OCI-LY3 (cell line): ENCODE data around the gene ZNF74.

Experiments
- H2AFZ ChIP-seq: fragments of 200-600, 300-600 bp; shearing (Covaris generic); 2 replicates; pipeline ENCODE4 v1.6.0; 2014; ENCODE audit warnings: antibody characterized with exemption, low read depth, low read length
- H3K27ac ChIP-seq: fragments of 200-600, 300-600 bp; sonication (generic); 2 replicates; pipeline ENCODE4 v1.5.1; 2014; ENCODE audit warnings: mild to moderate bottlenecking, low read length, moderate library complexity, mixed read lengths
- H3K27me3 ChIP-seq: fragments of 200-600, 300-600 bp; sonication (generic); 2 replicates; pipeline ENCODE4 v1.6.1; 2014; ENCODE audit warnings: low read depth, low read length, mixed read lengths
- H3K36me3 ChIP-seq: fragments of 200-600, 300-600 bp; sonication (generic); replicated peaks from 2 replicates; pipeline ENCODE3; 2014; ENCODE audit warnings: low read depth, low read length, mixed read lengths
- H3K4me1 ChIP-seq: fragments of 300-600, 200-600 bp; sonication (generic); 2 replicates; pipeline ENCODE4 v1.6.1; 2014; ENCODE audit warnings: low read length, mixed read lengths
- H3K4me2 ChIP-seq: fragments of 200-600, 300-600 bp; sonication (generic); 2 replicates; pipeline ENCODE4 v1.6.1; 2014; ENCODE audit warnings: low read length, mixed read lengths
- H3K4me3 ChIP-seq: fragments of 300-600, 200-600 bp; sonication (generic); 2 replicates; pipeline ENCODE4 v1.5.1; 2014; ENCODE audit warnings: antibody characterized with exemption, mild to moderate bottlenecking, low read length, moderate library complexity
- H3K79me2 ChIP-seq: fragments of 300-600, 200-600 bp; shearing (Covaris generic); 2 replicates; pipeline ENCODE4 v1.6.1; 2014; ENCODE audit warnings: mild to moderate bottlenecking, low read length, mixed read lengths
- H3K9ac ChIP-seq: fragments of 300-600, 200-600 bp; shearing (Covaris generic); 2 replicates; pipeline ENCODE4 v1.6.0; 2014; ENCODE audit warnings: mild to moderate bottlenecking, low read length, moderate library complexity
- H3K9me3 ChIP-seq: fragments of 200-600, 300-600 bp; shearing (Covaris generic); 2 replicates; pipeline ENCODE4 v1.6.1; 2014; ENCODE audit warnings: low read length, mixed read lengths; ENCODE audit not compliant: insufficient read depth
- H4K20me1 ChIP-seq: fragments of 200-600, 300-600 bp; sonication (generic); 2 replicates; pipeline ENCODE4 v1.6.1; 2016; ENCODE audit warnings: low read length, mixed read lengths; ENCODE audit not compliant: insufficient read depth
- CTCF ChIP-seq: fragments of 200-600, 300-600 bp; sonication (generic); IDR thresholded peaks from 2 replicates; pipeline ENCODE4 v1.5.1; 2014; ENCODE audit warnings: antibody characterized with exemption, low read length, low read depth
- EZH2phosphoT487 ChIP-seq: fragments of 200-600 bp; shearing (Covaris generic); IDR thresholded peaks from 2 replicates; pipeline ENCODE4 v1.6.1; 2018; ENCODE audit warnings: antibody characterized with exemption, mixed run types, low read depth

Gene ZNF74

GRCh38 chr22:20432244-20432686 lies 38.3 kb downstream of the ZNF74 start:
- no peak for TF ChIP-seq CTCF
- TF ChIP-seq EZH2phosphoT487, result no peak
- Histone ChIP-seq H3K27ac (no peak overlapping the region), H3K36me3 (no peaks in the 10 kb centered on the region), H3K4me1 (no peaks in the 10 kb centered on the region), H3K9me3 (no peaks in the 10 kb centered on the region), H3K27me3 (no peaks in the 10 kb centered on the region), H3K9ac (no peak overlapping the region), H3K79me2 (no peaks in the 10 kb centered on the region), H3K4me3 (no peak overlapping the region), H2AFZ (no peak overlapping the region), H3K4me2 (no peak overlapping the region), H4K20me1 (no peaks in the 10 kb centered on the region)

GRCh38 chr22:20433191-20433590 lies 39.2 kb downstream of the ZNF74 start:
- Histone ChIP-seq H3K4me2 (no peak overlapping the region), H3K27ac (no peak overlapping the region), H3K9ac (no peak overlapping the region), H3K4me1 (no peaks in the 10 kb centered on the region), H3K79me2 (no peaks in the 10 kb centered on the region), H3K9me3 (no peaks in the 10 kb centered on the region), H3K4me3 (no peak overlapping the region), H3K36me3 (no peaks in the 10 kb centered on the region), H3K27me3 (no peaks in the 10 kb centered on the region), H4K20me1 (no peaks in the 10 kb centered on the region), H2AFZ (no peak overlapping the region)
- TF ChIP-seq CTCF (no peak), EZH2phosphoT487 (no peak)

- Histone ChIP-seq H3K27ac (no peak overlapping the region), H2AFZ (no peak overlapping the region), H3K4me2 (no peak overlapping the region), H3K4me1 (no peaks in the 10 kb centered on the region), H3K4me3 (no peak overlapping the region), H3K9ac (no peak overlapping the region), H3K27me3 (no peaks in the 10 kb centered on the region), H3K36me3 (no peaks in the 10 kb centered on the region), H3K9me3 (no peaks in the 10 kb centered on the region), H4K20me1 (no peaks in the 10 kb centered on the region), H3K79me2 (no peaks in the 10 kb centered on the region)
- TF ChIP-seq EZH2phosphoT487 (no peak), CTCF (no peak)
Observed at GRCh38 chr22:20433686-20434241, 39.8 kb downstream of the ZNF74 start.

- Histone ChIP-seq H4K20me1 (no peaks in the 10 kb centered on the region), H2AFZ (no peak overlapping the region), H3K27me3 (no peaks in the 10 kb centered on the region), H3K9me3 (no peaks in the 10 kb centered on the region), H3K79me2 (no peaks in the 10 kb centered on the region), H3K27ac (no peak overlapping the region), H3K4me2 (no peak overlapping the region), H3K9ac (no peak overlapping the region), H3K36me3 (no peaks in the 10 kb centered on the region), H3K4me1 (no peaks in the 10 kb centered on the region), H3K4me3 (no peak overlapping the region)
- no peak for TF ChIP-seq EZH2phosphoT487
- no peak for TF ChIP-seq CTCF
Observed at GRCh38 chr22:20434264-20434751, 40.4 kb downstream of the ZNF74 start.
